Measurements from ENCODE around the gene MED22.
"Not testable (repeated sequence)": the region's sequence is repeated elsewhere in the genome, so short reads cannot be mapped to it uniquely, and the experiment has no call there.

MED22 gene

DNA sequence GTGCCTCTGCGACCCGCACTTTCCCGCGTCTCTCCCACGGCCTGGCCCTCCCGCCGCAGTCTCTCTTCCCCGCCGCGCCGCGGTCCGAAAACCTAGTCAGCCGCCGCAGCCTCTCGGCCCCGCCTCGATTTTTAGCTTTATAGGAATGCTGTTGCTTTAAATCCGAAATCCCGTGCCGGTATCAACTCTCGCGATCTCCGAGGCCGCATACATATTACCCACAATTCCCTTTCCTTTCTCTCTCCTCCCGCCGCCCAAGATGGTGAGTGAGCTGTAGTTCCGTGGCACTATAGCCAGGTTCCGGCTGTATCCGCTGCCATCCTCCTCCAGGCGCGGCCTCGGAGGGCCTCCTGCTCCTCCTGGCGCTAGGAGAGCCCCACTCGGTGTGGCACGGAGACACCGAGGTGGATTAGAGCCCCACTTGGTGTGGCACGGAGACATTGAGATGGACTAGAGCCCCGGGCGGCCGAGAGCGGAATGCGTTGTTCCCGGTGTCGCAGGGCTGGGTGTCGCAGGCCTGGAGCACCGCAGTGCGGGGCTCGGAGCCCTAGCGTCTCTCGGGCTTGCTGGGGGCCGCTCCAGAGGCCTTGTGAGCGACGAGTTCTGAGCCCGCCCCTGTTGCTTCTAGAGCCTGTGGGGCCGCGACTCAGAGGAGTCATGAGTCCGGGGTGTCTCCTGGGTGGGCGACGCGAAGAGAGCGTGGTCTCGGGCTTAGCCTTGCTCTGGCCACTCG is at the start of gene MED22, which contains the start of gene RPL7A:
Gene MED22 (minus strand): TSS at position 147 of the 733 bp plus-strand sequence. CDS start 1,469 bp downstream, outside the sequence.
Gene RPL7A (plus strand): TSS at position 234 of the 733 bp plus-strand sequence. CDS start 26 bp downstream, at position 260.
- DNase-seq, result peak; percentile 88

DNA sequence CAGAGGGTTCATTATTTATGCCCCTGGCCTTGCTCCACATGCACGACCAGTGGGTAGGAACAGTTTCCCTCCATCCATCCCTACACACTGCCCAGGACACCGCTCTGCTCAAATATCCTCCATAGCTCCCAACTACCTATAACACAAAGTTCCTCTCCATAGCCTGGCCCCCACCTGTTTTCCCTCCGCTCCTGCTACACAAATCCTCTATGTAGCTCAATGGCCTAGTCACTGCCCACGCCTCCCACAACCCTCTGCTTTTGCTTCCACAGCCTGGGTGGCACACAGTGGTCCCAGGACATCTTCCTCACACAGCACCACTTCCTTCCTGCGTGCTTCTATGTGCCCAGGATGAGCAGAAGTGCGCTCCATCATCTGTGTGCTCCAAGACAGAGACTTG is 49.4 kb upstream of the MED22 start:
- DNase-seq, result no peak

DNA sequence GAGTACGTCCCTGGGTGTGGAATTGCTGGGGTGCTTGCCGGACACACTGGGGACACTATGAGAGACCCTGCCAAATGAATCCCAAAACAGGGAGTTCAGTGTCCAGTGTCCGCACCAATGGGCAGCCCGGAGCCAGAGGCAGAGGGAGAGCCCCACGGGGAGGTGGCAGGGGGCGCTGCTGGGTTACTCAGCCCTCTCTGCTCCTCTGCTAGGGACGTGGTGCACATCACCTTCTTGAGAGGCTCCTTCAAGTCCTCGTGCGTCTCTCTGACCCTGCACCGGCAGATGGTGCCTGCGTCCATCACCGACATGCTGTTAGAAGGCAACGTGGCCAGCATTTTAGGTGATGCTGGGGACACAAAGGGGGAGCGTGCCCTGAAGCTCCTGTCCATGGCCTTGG is 49.0 kb upstream of the MED22 start:
- no peak for DNase-seq

DNA sequence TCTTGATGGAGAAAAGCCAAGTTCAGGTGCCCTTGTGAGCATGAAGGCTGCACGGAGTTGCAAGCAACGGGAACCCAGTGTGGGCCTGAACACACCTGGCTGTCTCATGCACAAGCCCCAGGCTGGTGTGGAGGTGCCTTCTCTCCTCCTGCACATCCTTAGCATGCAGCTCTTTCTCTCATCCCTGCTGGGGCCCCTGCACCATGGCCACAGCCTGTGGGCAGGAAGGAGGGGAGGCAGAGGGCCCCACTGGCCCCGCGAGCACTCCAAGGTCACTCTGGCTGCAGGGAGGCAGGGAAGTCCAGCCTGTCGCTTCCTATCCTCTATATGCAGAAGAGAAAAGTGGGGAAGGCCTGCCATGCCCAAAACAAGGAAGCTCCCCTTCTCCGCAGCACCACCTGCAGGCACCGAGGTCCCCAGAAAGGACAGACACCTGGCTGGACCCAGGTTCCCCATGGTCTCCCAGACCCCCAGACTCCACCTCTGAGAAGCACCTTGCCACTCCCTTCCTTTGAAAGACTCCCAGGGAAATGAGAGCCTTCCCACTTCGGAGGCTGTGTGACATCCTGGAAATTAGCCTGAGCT is 46.8 kb upstream of the MED22 start:
- DNase-seq, result no peak

DNA sequence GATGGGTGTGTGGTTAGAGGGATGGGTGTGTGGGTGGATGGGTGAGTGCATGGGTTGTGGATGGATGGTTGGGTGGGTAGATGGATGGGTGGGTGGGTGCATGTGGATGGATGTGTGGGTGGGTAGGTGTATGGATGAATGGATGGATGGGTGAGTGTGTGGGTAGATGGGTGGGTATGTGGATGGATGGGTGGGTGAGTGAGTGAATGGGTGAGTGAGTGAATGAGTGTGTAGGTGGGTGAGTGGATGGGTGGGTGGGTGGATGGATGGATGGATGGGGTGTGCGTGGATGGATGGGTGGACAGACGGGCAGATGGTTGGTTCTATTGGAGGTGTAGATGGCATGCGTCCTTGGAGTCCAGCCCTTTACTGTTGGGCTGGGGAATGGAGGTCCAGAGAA is 45.5 kb upstream of the MED22 start:
- no peak for DNase-seq

DNA sequence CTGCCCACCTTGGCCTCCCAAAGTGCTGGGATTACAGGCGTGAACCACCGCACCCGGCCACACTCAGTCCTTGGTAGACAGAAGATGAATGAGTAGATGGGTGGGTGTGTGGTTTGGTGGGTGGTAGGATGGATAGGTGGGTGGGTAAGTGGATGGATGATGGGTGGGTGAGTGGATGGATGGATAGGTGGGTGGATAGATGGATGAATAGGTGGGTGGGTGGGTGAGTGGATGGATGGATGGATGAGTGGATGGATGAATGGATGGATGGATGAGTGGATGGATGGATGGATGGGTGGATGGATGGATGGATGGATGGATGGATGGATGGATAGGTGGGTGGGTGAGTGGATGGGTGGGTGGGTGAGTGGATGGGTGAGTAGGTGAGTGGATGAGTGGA is 44.4 kb upstream of the MED22 start:
- not testable (repeated sequence) for DNase-seq

DNA sequence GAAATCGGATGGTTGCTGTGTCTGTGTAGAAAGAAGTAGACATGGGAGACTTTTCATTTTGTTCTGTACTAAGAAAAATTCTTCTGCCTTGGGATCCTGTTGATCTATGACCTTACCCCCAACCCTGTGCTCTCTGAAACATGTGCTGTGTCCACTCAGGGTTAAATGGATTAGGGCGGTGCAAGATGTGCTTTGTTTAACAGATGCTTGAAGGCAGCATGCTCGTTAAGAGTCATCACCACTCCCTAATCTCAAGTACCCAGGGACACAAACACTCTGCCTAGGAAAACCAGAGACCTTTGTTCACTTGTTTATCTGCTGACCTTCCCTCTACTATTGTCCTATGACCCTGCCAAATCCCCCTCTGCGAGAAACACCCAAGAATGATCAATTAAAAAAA is 43.5 kb upstream of the MED22 start:
- not testable (repeated sequence) for DNase-seq

DNA sequence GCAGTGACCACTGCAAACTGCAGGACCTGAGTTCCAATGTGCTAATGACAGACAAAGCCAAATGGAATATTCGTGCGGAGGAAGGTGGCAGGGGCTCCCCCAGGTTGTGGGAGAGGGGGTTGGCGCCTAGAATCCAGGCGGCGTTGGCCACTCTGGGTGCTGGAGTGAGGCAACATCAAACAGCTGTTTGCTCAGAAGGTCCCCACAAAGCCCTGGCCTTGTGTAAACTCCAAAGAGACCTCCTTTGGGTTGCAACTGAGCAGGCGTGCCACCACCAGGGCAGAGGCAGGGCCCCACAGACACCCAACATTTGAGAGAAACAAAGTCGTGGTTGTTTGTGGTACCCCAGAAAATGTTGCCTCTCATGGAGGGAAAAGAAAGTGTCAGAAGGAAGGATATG is 42.8 kb upstream of the MED22 start:
- DNase-seq, result no peak

DNA sequence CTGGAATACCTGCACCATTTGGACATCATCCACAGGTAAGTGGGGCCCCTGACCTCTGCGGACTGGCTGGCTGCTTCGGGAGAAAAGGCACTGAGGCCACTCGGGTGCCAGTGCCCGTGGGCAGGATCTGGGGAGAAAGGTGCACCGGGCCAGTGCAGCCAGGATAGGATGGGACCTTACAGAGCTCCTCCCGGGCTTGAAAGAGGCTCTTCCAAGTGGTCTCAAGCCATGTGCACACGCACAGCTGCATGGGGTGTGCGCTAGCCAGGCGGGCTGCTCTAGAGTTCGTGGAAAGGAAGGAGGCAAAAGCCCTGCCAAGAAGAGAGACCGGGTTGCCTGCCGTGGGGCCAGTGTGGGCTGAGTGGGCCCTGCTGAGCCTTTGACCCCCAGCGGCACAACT is 41.6 kb upstream of the MED22 start:
- DNase-seq, result no peak

DNA sequence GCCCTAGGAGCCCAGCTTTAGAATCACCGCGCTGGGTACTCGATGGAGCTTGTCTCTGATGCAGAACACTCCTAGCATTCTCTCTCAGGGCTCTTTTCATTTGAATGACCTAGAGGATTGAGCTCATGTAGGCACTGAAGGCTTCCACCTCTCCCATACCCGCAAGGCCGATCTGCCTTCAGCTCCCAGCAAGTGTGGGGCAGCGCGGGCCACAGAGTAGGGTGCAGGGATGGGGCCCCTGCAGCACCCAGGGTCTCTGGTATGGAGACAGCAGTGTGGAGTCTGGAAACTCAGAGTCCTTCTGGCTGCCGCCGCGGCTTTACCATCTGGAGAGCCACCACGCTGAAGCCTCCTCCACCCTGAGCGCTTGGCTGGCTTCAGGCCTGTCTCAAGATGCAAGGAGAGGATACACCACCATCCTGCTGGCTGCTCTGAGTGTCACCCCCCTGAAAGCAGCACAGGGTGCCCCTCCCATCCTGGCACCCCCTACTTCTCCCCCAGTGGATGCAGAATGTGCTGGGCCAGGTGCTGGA is 41.2 kb upstream of the MED22 start:
- no peak for DNase-seq

DNA sequence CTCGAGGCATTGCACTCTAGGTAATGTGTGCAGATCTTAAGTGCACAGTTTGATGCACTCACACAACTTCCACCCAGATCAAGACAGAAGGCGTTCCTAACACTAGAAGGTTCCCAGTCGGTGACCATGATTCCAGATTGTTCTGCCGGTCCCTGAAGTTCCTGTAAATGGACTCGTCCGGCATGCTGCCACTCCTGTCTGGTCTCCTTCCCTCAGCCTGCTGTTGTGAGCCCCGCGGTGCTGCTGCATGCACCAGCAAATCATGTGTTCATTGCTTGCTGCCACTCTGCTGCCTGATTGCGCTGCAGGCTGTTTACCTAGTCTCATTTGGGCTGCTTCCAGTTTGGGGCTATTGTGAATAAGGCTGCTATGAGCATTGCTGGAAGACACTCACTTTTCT is 39.7 kb upstream of the MED22 start:
- no peak for DNase-seq

DNA sequence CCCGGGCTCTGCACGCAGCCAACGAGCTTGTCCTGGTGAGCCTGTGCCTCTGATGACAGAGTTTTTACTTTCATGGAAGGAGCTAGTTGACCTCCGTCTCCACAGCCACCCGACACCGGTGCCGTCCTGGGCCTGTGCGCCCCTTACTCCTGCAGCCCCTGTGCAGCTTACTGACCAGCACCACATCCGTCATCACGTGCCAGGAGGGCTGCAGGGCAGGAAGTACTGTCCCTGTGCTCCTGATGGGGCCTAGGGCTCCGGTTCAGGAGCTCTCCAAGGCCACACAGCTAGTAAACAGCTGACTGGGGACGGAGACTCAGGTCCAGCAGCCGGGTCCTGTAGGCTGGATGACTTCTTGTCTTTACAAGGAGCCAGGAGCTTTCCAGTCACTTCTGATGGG is 38.4 kb upstream of the MED22 start:
- no peak for DNase-seq

DNA sequence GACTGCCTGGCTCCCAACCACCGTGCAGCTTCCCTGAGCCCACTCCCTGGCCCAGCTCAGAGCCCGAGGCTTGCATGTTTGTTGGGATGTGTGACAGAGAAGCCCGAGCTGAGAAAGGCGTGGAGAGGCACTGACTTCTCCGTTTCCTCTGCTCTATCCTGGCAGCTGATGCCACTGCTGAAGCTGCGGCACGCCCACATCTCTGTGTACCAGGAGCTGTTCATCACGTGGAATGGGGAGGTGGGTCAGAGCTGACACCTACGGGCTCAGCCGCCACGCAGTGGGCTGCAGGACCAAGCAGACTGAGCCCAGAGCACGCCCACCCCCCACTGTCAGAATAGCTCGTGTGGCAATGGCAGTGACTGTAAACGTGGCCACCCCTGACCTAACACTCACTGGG is 37.5 kb upstream of the MED22 start:
- no peak for DNase-seq

DNA sequence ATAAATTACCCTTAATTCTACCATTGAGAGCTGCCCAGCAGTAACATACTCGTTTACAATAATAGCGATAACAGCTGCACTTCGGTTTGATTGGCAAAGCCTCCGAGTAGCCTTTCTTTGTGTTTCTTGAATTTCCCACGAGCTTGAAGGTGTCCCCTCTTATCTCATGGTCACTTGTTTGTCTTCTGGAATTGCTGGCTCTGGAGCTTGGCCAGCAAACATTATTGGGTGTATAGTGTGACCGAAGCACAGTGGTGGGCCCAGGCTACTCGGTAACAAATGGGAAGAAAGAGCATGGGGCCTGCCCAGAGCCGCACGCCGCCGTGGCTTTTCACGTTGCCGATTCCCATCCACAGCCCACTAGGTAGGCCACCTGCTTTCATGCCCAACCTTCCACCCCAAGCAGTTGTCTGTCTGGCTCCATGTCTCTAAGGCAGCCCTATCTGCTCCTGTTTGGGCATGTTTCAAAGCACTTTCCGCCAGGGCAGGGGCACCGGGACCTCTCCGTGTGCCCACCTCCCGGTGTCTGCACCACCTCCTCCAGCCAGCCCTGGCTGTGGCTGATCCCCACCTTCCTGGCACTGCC is 36.9 kb upstream of the MED22 start:
- DNase-seq, result no peak

DNA sequence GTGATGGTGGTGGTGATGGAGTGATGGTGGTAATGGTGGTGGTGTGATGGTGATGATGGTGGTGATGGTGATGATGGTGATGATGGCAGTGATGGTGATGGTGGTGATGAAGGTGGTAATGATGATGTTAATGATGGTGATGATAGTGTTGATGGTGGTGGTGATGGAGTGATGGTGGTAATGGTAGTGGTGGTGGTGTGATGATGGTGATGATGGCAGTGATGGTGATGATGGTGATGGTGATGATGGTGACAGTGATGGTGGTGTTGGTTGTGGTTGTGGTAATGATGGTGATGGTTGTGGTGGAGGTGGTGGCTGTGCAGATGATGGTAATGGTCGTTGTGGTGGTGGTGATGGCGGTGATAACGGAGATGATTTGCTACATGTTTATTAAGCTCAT is 35.5 kb upstream of the MED22 start:
- no peak for DNase-seq

DNA sequence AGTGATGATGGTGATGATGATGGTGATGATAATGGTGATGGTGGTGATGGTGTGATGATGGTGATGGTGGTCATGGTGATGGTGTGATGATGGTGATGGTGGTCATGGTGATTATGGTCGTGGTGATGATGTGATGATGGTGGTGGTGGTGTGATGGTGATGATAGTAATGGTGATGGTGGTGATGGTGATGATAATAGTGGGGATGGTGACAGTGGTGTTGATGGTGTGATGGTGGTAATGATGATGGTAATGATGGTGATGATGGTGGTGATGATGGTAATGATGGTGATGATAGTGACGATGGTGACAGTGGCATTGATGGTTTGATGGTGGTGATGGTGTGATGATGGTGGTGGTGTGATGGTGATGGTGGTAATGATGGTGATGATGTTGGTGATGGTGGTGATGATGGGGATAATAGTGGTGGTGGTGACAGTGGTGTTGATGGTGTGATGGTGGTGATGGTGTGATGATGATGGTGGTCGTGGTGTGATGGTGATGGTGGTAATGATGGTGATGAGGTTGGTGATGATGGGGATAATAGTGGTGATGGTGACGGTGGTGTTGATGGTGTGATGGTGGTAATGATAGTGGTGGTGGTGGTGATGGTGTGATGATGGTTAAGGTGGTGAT is 34.7 kb upstream of the MED22 start:
- DNase-seq, result no peak

DNA sequence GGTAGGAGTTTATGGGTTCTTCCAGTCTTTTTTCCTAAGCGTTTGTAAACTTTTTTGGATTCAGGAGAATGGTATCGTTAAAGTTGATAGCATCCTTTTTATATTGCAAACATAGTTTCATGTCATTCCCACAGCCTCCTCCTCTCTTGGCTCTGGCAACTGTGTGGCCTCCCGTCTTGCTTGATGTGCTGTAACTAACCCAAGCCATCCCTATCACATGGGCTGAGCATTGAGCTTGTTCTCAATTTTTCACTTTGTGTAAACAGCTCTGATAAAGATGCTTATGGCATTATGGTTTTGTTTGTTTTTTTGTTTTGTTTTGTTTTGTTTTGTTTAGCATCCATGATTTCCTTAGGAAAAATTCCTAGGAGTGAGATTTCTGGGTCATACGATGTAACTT is 32.8 kb upstream of the MED22 start:
- no peak for DNase-seq

DNA sequence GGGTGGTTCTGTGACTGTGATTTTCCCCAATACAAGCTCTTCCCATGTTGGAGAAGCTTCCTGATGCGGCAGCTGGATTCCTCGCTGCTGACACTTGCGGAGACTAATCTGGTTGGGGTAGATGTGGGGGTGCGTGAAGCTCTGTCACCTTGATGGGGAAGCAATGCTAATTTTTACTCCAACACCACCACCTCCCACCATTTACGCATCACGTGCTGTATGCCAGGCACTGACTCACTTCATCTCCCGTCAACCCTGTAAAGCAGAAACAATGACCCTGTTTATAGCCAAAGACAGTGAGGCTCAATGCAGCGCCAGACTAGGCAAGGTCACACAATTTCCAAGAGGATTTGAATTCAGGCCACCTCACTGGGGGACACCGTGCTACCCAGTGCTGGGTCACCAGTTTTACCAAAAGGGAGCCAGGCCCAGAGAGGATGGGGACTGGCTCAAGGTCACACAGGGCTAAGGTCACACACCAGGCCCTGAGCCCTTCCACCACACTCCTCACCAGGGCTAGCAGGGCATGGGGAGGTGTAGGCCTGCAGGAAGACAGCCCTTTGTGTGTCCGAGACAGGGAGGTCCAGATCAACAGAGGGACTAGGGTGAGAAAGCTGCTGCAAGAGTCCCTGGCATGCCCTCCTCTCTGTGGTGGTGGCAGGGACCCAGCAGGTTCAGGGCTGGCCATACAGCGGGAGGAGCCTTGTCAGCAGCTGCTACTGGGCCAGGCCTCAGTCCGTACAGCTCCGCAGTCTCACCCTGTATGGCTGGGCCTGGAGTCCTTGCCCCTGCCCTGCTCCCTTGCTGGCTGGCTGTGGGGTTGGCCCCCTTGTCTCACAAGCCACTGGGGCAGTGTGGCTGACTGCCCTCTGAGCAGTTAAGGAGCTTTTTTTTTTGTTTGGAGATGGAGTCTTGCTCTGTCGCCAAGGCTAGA is 31.5 kb upstream of the MED22 start:
- DNase-seq, result no peak

DNA sequence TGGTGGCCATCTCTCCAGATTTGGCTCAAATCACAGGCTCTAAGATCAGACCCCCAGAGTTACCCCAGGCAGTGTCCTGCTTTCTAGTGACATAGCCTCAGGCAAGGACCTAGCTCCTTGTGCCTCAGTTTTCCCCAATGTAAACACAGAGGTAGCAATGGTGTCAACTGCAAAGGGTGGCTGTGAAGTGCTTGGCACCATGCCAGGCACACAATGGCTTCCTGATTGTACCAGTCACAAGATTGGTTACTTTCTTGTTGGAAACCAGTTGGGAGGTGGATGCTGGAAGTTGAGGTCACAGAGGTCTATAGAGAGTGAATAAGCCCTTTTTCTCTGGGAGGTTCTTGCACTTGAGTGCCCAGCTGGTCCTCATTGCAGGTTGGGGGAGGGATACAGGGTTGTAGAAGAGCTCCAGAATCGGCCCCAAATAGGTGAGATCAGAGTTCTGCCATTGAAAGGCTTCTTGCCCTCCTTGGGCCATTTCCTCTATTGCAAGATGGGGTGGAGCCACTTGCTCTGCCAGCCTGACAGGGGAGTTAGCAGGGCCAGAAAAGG is 30.6 kb upstream of the MED22 start:
- no peak for DNase-seq

DNA sequence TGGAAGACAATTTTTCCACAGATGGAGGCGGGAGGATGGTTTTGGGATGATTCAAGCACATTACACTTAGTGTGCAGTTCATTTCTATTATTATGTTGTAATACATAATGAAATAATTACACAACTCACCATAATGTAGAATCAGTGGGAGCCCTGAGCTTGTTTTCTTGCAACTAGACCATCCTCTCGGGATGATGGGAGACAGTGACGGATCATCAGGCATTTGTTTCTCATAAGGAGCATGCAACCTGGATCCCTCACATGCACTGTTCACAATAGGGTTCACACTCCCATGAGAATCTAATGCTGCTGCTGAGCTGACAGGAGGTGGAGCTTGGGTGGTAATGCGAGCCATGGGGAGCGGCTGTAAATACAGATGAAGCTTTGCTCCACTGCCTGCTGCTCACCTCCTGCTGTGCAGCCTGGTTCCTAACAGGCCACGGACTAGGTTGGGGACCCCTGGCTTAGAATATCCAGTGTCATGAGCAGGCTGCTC is 29.8 kb upstream of the MED22 start:
- DNase-seq, result no peak

DNA sequence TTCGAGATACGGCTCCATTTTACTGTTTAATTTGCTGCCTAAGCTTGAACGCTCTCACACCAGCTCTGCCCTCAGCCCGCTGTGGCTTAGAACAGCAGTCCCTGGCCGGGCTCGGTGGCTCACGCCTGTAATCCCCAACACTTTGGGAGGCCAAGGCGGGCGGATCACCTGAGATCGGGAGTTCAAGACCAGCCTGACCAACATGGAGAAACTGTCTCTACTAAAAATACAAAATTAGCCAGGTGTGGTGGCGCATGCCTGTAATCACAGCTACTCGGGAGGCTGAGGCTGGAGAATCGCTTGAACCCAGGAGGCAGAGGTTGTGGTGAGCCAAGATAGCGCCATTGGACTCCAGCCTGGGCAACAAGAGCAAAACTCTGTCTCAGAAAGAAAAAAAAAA is 29.3 kb upstream of the MED22 start:
- DNase-seq, result not testable (repeated sequence)

All from activated CD4-positive, alpha-beta T cell treated with anti-CD3 and anti-CD28 coated beads, Interleukin-2, amount 50 U/mL, for 1 hour (primary cell).